H1 (cell line): Measurements from ENCODE around the gene MAGI2. TPM values are rescaled to one million over a fixed set of nuclear protein-coding genes. Genes with fewer than 3 reads are reported as not detected.

Experiments
- CHD7 ChIP-seq: fragments of 300-600 bp; sonication (generic); IDR thresholded peaks from 2 replicates; pipeline ENCODE4 v1.7.1; 2012; ENCODE audit warnings: low read length, moderate library complexity, mild to moderate bottlenecking, inconsistent platforms; ENCODE audit not compliant: insufficient replicate concordance
- EZH2 ChIP-seq: fragments of 200-600 bp; sonication (generic); IDR thresholded peaks from 2 replicates; pipeline ENCODE4 v1.7.1; 2012; ENCODE audit warnings: low read depth, mild to moderate bottlenecking, moderate library complexity, low read length, inconsistent platforms; ENCODE audit not compliant: severe bottlenecking
- JUN ChIP-seq: IDR thresholded peaks from 2 replicates; pipeline ENCODE4 v1.6.1; 2011; ENCODE audit warnings: low read depth, mild to moderate bottlenecking, improper control_type of control experiment, low read length
- SIX5 ChIP-seq: IDR thresholded peaks from 2 replicates; pipeline ENCODE4 v1.6.1; 2011; ENCODE audit warnings: mild to moderate bottlenecking, low read depth, low read length
- TBP ChIP-seq: IDR thresholded peaks from 2 replicates; pipeline ENCODE4 v1.6.1; 2011; ENCODE audit warnings: low read depth, low read length, improper control_type of control experiment
- TEAD4 ChIP-seq: IDR thresholded peaks from 2 replicates; pipeline ENCODE4 v1.6.1; 2012; ENCODE audit warnings: low read depth, low read length, inconsistent platforms, mixed read lengths
- USF2 ChIP-seq: IDR thresholded peaks from 2 replicates; pipeline ENCODE4 v1.6.1; 2011; ENCODE audit warnings: low read length, improper control_type of control experiment
- polyA plus RNA-seq, 7 experiments: library from polyadenylated mRNA; depleted of rRNA in 3 of 7; stranded (reverse) in 5 of 7; unstranded in 2 of 7; fragments of >200 nt in 5 of 7; fragments of 200-250 nt in 2 of 7; gene quantifications; 1 replicate in 5 of 7; 2 replicates in 1 of 7; 4 replicates in 1 of 7; pipeline versions ENCODE4 v1.2.1 to v1.2.3, GENCODE V29; 2011 to 2013; ENCODE audit warnings: missing spikeins in 2 of 7, mixed read lengths in 2 of 7
- total RNA-seq: library from RNA; stranded (reverse); fragmentation: NEBNext Ultra II Directional; extraction: Animal tissue kit (Norgen Biotek cat#: 25700); gene quantifications from 2 replicates; pipeline ENCODE4 v1.2.1, GENCODE V29; 2021

The MAGI2 gene
- total and polyA plus RNA-seq, 2 of the 8 experiments (the other 6 are each of a cell fraction or from before 2014, with no cell fraction given), result 6.0 to 27.3 TPM

- TF ChIP-seq CHD7 (no peak), SIX5 (no peak), USF2 (no peak), TEAD4 (no peak), JUN (no peak), EZH2 (no peak), TBP (no peak)
Measured at GRCh38 chr7:78514634-78515033, 938.8 kb downstream of the MAGI2 start (continued).
